ENCODE data around the gene ICA1.
"Not testable (repeated sequence)": the region's sequence is repeated elsewhere in the genome, so short reads cannot be mapped to it uniquely, and the experiment has no call there.

Gene ICA1

GRCh38 chr7:8261711-8262695 lies at the start of gene ICA1:
ICA1 (minus strand) TSS chr7:8262167; CDS start chr7:8235926, 26,241 bp downstream.
- DNase-seq, result no peak

- DNase-seq, result no peak
Measured at GRCh38 chr7:8310876-8311275, 48.9 kb upstream of the ICA1 start.

- DNase-seq, result no peak
Measured at GRCh38 chr7:8305625-8306388, 43.8 kb upstream of the ICA1 start.

DNA sequence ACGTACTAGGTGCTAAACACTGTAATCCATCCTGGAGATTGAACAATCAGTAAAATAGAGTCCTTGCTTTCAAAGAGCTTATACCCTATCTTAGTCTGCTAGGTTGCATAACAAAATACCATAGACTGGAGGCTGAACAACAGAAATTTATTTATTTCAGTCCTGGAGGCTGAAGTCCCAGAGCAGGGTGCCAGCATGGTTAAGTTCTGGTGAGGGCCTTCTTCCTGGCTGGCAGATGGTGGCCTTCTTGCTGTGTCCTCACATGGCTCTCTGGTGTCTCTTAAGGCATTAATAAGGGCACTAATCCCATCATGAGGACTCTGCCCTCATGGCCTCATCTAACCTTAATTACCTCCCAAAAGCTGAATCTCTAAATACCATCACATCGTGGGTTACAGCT lies 43.1 kb upstream of the ICA1 start:
- DNase-seq, result no peak

DNA sequence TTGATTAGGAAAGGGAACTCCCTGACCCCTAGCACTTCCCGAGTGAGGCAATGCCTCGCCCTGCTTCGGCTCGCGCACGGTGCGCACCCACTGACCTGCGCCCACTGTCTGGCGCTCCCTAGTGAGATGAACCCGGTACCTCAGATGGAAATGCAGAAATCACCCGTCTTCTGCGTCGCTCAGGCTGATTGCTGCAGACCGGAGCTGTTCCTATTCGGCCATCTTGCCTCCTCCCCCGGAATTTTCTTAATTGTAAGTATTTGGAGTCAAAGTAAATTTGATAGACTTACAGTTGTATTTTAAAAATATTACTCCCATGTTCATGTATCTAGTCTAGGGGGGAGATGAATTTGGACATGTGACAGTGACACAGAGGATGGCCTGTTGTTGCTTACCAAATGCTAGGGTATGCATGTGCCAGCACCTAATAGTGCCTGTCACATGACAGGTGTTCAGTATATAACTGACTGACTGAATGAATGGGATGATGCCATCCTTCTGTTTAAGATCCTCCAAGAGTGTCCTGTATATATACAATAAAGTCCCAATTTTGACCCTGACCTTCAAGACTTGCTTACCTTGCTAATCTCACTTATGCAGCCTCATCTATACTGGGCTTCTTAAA lies 42.0 kb upstream of the ICA1 start:
- DNase-seq, result no peak

DNA sequence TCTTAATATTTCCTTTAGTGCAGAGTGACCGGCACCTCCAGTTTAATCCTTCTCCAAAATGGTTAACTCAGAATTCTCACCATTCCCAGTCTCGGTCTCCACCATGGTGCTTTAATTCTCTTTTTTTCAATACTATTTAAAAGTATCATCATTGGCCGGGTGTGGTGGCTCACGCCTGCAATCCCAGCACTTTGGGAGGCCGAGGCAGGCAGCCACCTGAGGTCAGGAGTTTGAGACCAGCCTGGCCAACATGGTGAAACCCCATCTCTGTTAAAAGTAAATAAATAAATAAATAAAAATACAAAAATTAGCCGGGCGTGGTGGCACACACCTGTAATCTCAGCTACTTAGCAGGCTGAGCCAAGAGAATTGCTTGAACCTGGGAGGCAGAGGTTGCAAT lies 35.1 kb upstream of the ICA1 start:
- not testable (repeated sequence) for DNase-seq

GRCh38 chr7:8296362-8296659 lies 34.3 kb upstream of the ICA1 start:
- DNase-seq, result no peak

DNA sequence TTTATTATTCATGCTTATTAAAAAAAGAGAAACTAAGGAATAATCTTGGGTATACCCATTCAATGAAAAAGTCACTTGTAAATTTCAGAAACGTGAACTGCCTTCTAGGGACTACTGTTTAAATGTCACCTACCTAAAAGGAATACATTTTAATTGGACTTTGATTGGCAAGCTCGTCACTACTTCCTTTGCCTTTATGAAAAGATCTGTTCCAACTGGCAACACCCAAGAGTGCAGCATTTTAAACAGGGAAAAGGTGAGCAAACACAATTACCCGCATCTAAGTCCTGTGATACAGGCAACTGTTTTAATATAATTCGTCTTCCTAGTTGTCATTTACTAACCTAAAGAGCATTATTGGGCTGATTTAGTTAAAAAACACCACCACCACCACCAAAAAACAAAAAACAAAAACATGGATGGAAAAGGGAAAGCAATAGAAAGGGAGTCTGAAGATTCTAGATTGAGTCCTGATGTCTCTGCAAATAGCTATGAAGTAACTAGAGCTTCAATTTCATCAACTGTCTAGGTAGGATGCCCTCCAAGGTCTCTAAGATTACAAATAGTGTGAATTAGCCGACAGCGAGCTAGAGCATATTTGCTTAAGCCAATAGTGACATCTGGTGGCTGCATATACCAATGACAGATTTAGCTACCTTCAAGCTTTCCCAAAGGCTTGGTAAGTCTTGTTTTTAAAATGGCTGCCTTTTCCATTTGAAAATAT lies 33.8 kb upstream of the ICA1 start:
- DNase-seq, result no peak

GRCh38 chr7:8291397-8292141 lies 29.6 kb upstream of the ICA1 start:
- DNase-seq, result no peak

DNA sequence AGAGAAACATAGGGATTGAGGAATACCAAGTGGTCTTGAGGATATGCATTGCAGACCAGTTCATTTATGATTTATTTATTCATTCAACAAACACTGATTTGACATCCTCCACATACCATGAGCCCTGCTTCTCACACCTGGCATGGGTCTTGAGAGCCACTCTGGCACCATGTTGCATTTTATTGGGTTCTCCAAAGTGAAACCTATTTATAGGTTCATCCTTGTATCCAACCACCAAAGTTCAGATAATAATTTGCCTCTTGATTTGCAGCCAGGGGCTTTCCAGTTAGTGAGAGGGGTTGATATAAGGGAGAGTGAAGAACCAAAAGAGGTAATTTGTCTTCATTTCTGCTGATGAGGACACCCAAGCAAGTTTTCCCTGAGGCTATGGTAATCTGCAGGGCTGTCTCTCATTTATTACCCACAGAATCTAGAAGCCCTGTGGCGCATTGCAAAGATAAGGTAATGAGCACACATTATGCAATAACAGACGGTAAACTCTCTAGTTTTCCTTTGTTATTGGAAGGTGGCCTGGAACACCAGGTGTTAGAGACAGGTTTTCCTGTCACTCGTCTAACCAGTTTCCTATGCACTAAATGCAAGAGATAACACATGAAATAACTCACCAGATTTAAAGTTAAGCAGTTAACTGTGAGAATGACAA lies 28.8 kb upstream of the ICA1 start:
- no peak for DNase-seq

DNA sequence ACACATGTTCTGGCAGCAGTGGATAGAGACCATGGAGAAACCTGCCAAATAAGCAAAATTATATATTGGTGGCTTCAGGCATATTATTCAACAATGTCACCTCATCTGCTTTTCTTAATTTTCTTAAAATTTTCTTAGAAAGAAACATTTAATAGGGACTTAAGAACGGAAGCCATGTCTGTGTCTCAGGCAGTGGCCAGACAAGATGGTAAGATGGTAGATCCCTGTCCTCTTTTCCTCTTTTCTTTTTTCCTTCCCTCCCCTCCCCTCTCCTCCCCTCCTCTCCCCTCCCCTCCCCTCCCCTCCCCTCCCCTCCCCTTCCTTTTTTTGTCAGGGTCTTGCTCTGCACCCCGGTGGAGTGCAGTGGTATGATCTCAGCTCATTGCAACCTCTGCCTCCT lies 24.2 kb upstream of the ICA1 start:
- DNase-seq, result no peak

- no peak for DNase-seq
Measured at GRCh38 chr7:8285155-8285554, 23.2 kb upstream of the ICA1 start.

- no peak for DNase-seq
Measured at GRCh38 chr7:8284606-8285005, 22.6 kb upstream of the ICA1 start.

- DNase-seq, result no peak
Measured at GRCh38 chr7:8283968-8284367, 22.0 kb upstream of the ICA1 start.

DNA sequence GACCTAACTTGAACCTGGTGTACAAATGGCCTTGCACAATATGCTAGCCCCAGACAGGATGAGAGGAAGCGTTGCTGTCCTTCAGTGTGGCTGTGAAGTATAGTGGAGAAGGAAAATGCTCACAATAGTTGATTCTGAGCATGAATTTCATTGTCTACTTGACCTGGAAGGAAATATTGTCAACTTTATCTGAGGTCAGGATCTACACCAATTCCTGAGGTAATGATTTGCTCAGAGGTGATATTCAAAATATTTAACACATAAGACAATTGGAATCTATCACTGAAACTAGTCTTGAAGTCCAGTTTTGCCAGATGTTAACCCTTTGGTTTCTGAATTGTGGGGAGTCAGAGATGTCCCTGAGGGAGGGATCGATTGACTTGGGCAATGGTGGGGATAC lies 20.9 kb upstream of the ICA1 start:
- no peak for DNase-seq

DNA sequence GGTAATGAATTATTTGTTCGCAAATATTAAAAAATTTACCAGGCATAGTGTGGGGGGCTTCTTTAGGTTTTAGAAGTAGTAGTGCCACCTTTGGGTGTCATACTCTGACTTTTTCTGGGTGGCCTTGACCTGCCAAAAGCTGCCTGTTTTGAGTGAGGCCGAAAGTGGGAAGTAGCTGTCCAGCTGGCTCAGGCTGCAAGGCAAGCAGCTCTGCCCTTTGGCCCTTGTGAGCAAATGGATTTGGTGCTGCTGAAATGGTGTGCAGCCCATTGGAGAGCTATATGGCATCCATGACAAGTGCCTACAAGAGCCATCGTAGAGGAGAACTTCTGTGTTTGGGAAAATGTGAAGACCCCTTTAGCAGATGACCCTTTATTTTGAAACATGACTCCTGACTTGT lies 20.2 kb upstream of the ICA1 start:
- no peak for DNase-seq

GRCh38 chr7:8278183-8278582 lies 16.2 kb upstream of the ICA1 start:
- DNase-seq, result no peak

GRCh38 chr7:8277394-8277982 lies 15.5 kb upstream of the ICA1 start:
- DNase-seq, result no peak

DNA sequence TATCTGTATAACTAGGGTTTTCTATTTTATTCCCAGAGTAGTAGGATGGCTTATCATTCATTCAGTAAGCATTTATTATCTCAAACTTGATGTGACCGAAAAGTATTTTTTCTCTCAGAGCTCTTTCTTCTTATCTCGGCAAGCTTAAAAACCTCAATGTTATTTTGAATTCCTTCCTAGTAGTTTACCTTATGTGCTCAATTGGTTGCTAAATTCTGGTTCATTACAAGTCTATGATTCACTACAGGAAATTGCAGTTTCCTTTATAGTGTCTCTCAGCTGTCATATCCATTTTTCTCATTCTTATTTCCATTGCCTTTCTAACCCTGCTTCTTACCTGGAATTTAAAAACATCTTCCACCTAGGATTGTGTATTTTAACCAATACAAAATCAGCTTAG lies 12.6 kb upstream of the ICA1 start:
- no peak for DNase-seq

- no peak for DNase-seq
Measured at GRCh38 chr7:8271960-8272359, 10.0 kb upstream of the ICA1 start.

GRCh38 chr7:8263048-8263447 lies 1.1 kb upstream of the ICA1 start:
- no peak for DNase-seq
